Smooth muscle cell of the coronary artery (primary cell): ENCODE results near the gene CYSLTR1. TPM values are rescaled to one million over a fixed set of nuclear protein-coding genes. Genes with fewer than 3 reads are reported as not detected.

Experiments used
- total RNA-seq: library from RNA; depleted of rRNA; stranded (reverse); fragments of >200 nt; gene quantifications from 2 replicates; pipeline ENCODE4 v1.2.3, GENCODE V29; 2014; ENCODE audit warnings: low replicate concordance

CYSLTR1 gene
- not detected in 2 replicates for total RNA-seq

GRCh38 chrX:78327370-78328086, at the start of gene CYSLTR1:
Gene CYSLTR1 (minus strand): TSS chrX:78327611. CDS start chrX:78273746, 53,865 bp downstream.

Other genes with a start within 250 kb of the CYSLTR1 start
- 229 and 358 TPM in 2 replicates for gene PGK1, start 223.4 kb downstream of the CYSLTR1 start, total RNA-seq
- gene TAF9B, start 188.0 kb downstream of the CYSLTR1 start, total RNA-seq, result 8.8 and 12.9 TPM in 2 replicates